HCT116 (cell line): ENCODE results near the gene SLC6A19. TPM values are rescaled to one million over a fixed set of nuclear protein-coding genes. Genes with fewer than 3 reads are reported as not detected.

Experiments
- ATAC-seq: fragments of 200-7000 bp; cut with Tn5 transposase; 2 replicates; pipeline ENCODE4 v1.9.1; 2020; ENCODE audit warnings: mild to moderate bottlenecking, moderate library complexity
- BruUV-seq: library from RNA; stranded (reverse); fragments of 400-500 nt; replicated peaks from 2 replicates; lab custom pipeline; 2021; lab: Mats Ljungman, UMichigan
- CTCF ChIA-PET: fragments of 300-600 bp; sonication (Branson Sonifier 250); formaldehyde crosslinking; loops from one replicate; lab custom pipeline; 2021; ENCODE audit warnings: antibody characterized with exemption; lab: Charles Lee
- POLR2A ChIA-PET: fragments of 300-600, 350-600 bp; sonication (Branson Sonifier 250); formaldehyde crosslinking; loops from one replicate; lab custom pipeline; 2021; ENCODE audit warnings: antibody characterized with exemption; lab: Charles Lee
- RAD21 ChIA-PET, 2 experiments: fragments of 300-600 bp; sonication (Branson Sonifier 250); formaldehyde crosslinking; loops; one replicate each; lab custom pipeline; 2023; ENCODE audit warnings: low total read pairs in 2 of 2; ENCODE audit not compliant: uncharacterized antibody in 2 of 2, unreplicated experiment in 2 of 2, low non-redundant PET in 1 of 2; lab: Charles Lee
- DNase-seq: peaks from one replicate; pipeline ENCODE4 v3.0.0-alpha.2; 2010; ENCODE audit warnings: low read depth, low spot score
- H2AFZ ChIP-seq: fragments of 200-600 bp; shearing (Covaris generic), sonication (generic); 2 replicates; pipeline ENCODE4 v1.6.1; 2017; ENCODE audit warnings: low read depth, mixed run types, mixed read lengths, antibody characterized with exemption, low read length; ENCODE audit not compliant: poor library complexity, severe bottlenecking
- H3K27ac ChIP-seq: 2 replicates; pipeline ENCODE4 v1.5.1; 2012; ENCODE audit warnings: low read depth, low read length
- H3K27me3 ChIP-seq: fragments of 200-600 bp; sonication (generic); 2 replicates; pipeline ENCODE4 v1.6.1; 2016; ENCODE audit warnings: mixed run types, low read length, mixed read lengths; ENCODE audit not compliant: insufficient read depth
- H3K36me3 ChIP-seq, 2 experiments: fragments of 200-500 bp in 1 of 2; fragments of 200-600 bp in 1 of 2; sonication (Bioruptor generic) in 1 of 2; sonication (generic) in 1 of 2; 2 replicates each; pipeline versions ENCODE4 v1.5.1 to v1.6.1; 2014 to 2016; ENCODE audit warnings: low read length in 2 of 2, inconsistent platforms in 1 of 2, mixed read lengths in 1 of 2, mixed run types in 1 of 2; ENCODE audit not compliant: insufficient read depth in 2 of 2, control insufficient read depth in 1 of 2
- H3K4me1 ChIP-seq, 2 experiments: fragments of 200-600 bp in 1 of 2; sonication (generic) in 1 of 2; 2 replicates each; pipeline versions ENCODE4 v1.5.1 to v1.6.1; 2012 to 2017; ENCODE audit warnings: low read length in 2 of 2, inconsistent platforms in 1 of 2, mild to moderate bottlenecking in 1 of 2, mixed read lengths in 1 of 2, mixed run types in 1 of 2, moderate library complexity in 1 of 2; ENCODE audit not compliant: insufficient read depth in 2 of 2, control insufficient read depth in 1 of 2
- H3K4me2 ChIP-seq: fragments of 200-600 bp; sonication (generic); 2 replicates; pipeline ENCODE4 v1.6.1; 2017; ENCODE audit warnings: mixed run types, low read length, mixed read lengths
- H3K4me3 ChIP-seq, 2 experiments: fragments of 200-600 bp in 1 of 2; sonication (generic) in 1 of 2; replicated peaks in 1 of 2; 2 replicates each; pipeline ENCODE4 v1.5.1; 2011 to 2016; ENCODE audit warnings: low read length in 2 of 2, control low read depth in 1 of 2, low read depth in 1 of 2, mild to moderate bottlenecking in 1 of 2, mixed read lengths in 1 of 2, mixed run types in 1 of 2
- H3K79me2 ChIP-seq: fragments of 200-600 bp; sonication (generic); 2 replicates; pipeline ENCODE4 v1.6.1; 2017; ENCODE audit warnings: mild to moderate bottlenecking, mixed run types, low read length, moderate library complexity, mixed read lengths; ENCODE audit not compliant: insufficient read depth
- H3K9ac ChIP-seq: fragments of 200-600 bp; sonication (generic); 2 replicates; pipeline ENCODE4 v1.6.1; 2016; ENCODE audit warnings: low read length, mixed read lengths
- H3K9me2 ChIP-seq: fragments of 200-600 bp; sonication (generic), shearing (Covaris generic); 2 replicates; pipeline ENCODE4 v1.6.1; 2017; ENCODE audit warnings: mixed run types, mild to moderate bottlenecking, moderate library complexity; ENCODE audit not compliant: insufficient read depth
- H3K9me3 ChIP-seq, 2 experiments: fragments of 200-500 bp in 1 of 2; fragments of 200-600 bp in 1 of 2; sonication (Bioruptor generic) in 1 of 2; sonication (generic) in 1 of 2; 2 replicates each; pipeline ENCODE4 v1.6.1; 2014 to 2017; ENCODE audit warnings: low read length in 2 of 2, mixed read lengths in 2 of 2, inconsistent platforms in 1 of 2, low read depth in 1 of 2, mild to moderate bottlenecking in 1 of 2, mixed run types in 1 of 2, moderate library complexity in 1 of 2; ENCODE audit not compliant: control insufficient read depth in 1 of 2, insufficient read depth in 1 of 2
- H4K20me1 ChIP-seq: fragments of 200-600 bp; sonication (generic), shearing (Covaris generic); 2 replicates; pipeline ENCODE4 v1.6.1; 2017; ENCODE audit warnings: mixed run types, mild to moderate bottlenecking, moderate library complexity; ENCODE audit not compliant: insufficient read depth
- ATF3 ChIP-seq: IDR thresholded peaks from 2 replicates; pipeline ENCODE4 v1.6.1; 2012
- CBX3 ChIP-seq: IDR thresholded peaks from 2 replicates; pipeline ENCODE4 v1.6.1; 2012; ENCODE audit warnings: low read depth
- CEBPB ChIP-seq: IDR thresholded peaks from 2 replicates; pipeline ENCODE4 v1.6.1; 2012; ENCODE audit warnings: low read depth
- EZH2 ChIP-seq: fragments of 200-600 bp; sonication (generic); IDR thresholded peaks from 2 replicates; pipeline ENCODE4 v1.6.1; 2017; ENCODE audit warnings: antibody characterized with exemption, mixed run types
- FOSL1 ChIP-seq: IDR thresholded peaks from 2 replicates; pipeline ENCODE4 v1.6.1; 2012; ENCODE audit warnings: low read depth
- POLR2A ChIP-seq: IDR thresholded peaks from 2 replicates; pipeline ENCODE4 v1.7.0; 2011; ENCODE audit warnings: borderline replicate concordance; ENCODE audit not compliant: insufficient read depth, insufficient read length; ENCODE audit errors: extremely low read depth
- POLR2AphosphoS5 ChIP-seq: IDR thresholded peaks from 2 replicates; pipeline ENCODE4 v1.6.1; 2011; ENCODE audit warnings: mild to moderate bottlenecking, low read depth, low read length, moderate library complexity
- RAD21 ChIP-seq: IDR thresholded peaks from 2 replicates; pipeline ENCODE4 v1.6.1; 2012; ENCODE audit warnings: low read depth, mild to moderate bottlenecking
- SP1 ChIP-seq: IDR thresholded peaks from 2 replicates; pipeline ENCODE4 v1.6.1; 2012; ENCODE audit warnings: low read depth
- SRF ChIP-seq: IDR thresholded peaks from 2 replicates; pipeline ENCODE4 v1.6.1; 2012; ENCODE audit warnings: low read depth
- TCF7L2 ChIP-seq: IDR thresholded peaks from 2 replicates; pipeline ENCODE4 v1.7.0; 2011; ENCODE audit warnings: borderline replicate concordance, inconsistent platforms; ENCODE audit not compliant: insufficient read depth, insufficient read length; ENCODE audit errors: extremely low read depth
- YY1 ChIP-seq: IDR thresholded peaks from 2 replicates; pipeline ENCODE4 v1.6.1; 2011; ENCODE audit warnings: low read length, low read depth, moderate library complexity, mild to moderate bottlenecking; ENCODE audit not compliant: insufficient replicate concordance; ENCODE audit errors: extremely low read depth
- ZBTB33 ChIP-seq: IDR thresholded peaks from 2 replicates; pipeline ENCODE4 v1.6.1; 2011; ENCODE audit warnings: mild to moderate bottlenecking, low read length, moderate library complexity; ENCODE audit not compliant: insufficient replicate concordance; ENCODE audit errors: extremely low read depth
- intact Hi-C: fragments of 100-400 bp; cut with micrococcal nuclease; formaldehyde crosslinking; loops from 2 replicates; pipeline ENCODE4 v1.10.0; 2022
- total RNA-seq: library from RNA; stranded (reverse); gene quantifications from one replicate; pipeline ENCODE4 v1.2.1, GENCODE V29; 2021; ENCODE audit not compliant: unreplicated experiment
- TF ChIP-seq, protein P1 (sequence below): IDR thresholded peaks from 2 replicates; pipeline ENCODE4 v1.6.1; 2012; ENCODE audit warnings: low read depth

SLC6A19 gene
- total RNA-seq, 1 experiment from 2014 or later = not detected

DNA sequence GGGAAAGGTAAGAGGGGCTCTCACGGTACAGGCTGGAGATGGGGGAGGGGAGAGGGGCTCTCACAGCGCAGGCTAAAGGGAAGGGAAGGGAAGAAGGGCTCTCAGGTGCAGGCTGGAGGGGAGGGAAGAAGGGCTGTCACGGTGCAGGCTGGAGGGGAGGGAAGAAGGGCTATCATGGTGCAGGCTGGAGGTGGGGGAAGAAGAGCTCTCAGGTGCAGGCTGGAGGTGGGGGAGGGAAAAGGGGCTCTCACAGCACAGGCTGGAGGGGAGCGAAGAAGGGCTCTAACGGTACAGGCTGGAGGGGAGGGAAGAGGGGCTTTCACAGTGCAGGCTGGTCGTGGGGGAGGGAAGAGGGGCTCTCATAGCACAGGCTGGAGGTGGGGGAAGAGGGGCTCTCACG lies 28.4 kb downstream of the SLC6A19 start:
- intact Hi-C loops = no loop called here
- Histone ChIP-seq H2AFZ (no peak overlapping the region), H3K9ac (no peak overlapping the region), H3K9me3 (no peaks in the 10 kb centered on the region), H3K36me3 (no peaks in the 10 kb centered on the region), H3K4me2 (no peak overlapping the region), H4K20me1 (no peaks in the 10 kb centered on the region), H3K27ac (no peak overlapping the region), H3K4me1 (peaks cover 0 to 3% of the 10 kb centered on the region in 2 experiments; a peak in 2 of 4 replicates), H3K27me3 (no peaks in the 10 kb centered on the region), H3K9me2 (no peaks in the 10 kb centered on the region), H3K79me2 (no peaks in the 10 kb centered on the region), H3K4me3 (no peak overlapping the region)
- BruUV-seq = no TSS peak
- ChIA-PET RAD21 (no interaction called here), POLR2A (no interaction called here), CTCF (no interaction called here)
- ATAC-seq (no peak), DNase-seq (no peak)
- TF ChIP-seq TCF7L2 (no peak), ZBTB33 (no peak), CEBPB (no peak), CBX3 (no peak), EZH2 (no peak)

- no TSS peak for BruUV-seq
- Histone ChIP-seq H3K27me3 (no peaks in the 10 kb centered on the region), H4K20me1 (no peaks in the 10 kb centered on the region), H3K79me2 (no peaks in the 10 kb centered on the region), H3K9ac (no peak overlapping the region), H3K27ac (no peak overlapping the region), H3K36me3 (no peaks in the 10 kb centered on the region), H3K9me2 (no peaks in the 10 kb centered on the region), H2AFZ (no peak overlapping the region), H3K4me1 (peaks cover 0 to 3% of the 10 kb centered on the region in 2 experiments; a peak in 2 of 4 replicates), H3K4me3 (no peak overlapping the region), H3K9me3 (peaks cover 3% of the 10 kb centered on the region in 2 experiments; a peak in 2 of 4 replicates), H3K4me2 (no peak overlapping the region)
- ChIA-PET RAD21 (no interaction called here), POLR2A (no interaction called here), CTCF (no interaction called here)
- intact Hi-C loops = no loop called here
- ATAC-seq = no peak
- TF ChIP-seq SRF = no peak
- TF ChIP-seq RAD21 = no peak
- TF ChIP-seq EZH2 = no peak
- TF ChIP-seq ATF3 = no peak
- TF ChIP-seq, protein P1, sequence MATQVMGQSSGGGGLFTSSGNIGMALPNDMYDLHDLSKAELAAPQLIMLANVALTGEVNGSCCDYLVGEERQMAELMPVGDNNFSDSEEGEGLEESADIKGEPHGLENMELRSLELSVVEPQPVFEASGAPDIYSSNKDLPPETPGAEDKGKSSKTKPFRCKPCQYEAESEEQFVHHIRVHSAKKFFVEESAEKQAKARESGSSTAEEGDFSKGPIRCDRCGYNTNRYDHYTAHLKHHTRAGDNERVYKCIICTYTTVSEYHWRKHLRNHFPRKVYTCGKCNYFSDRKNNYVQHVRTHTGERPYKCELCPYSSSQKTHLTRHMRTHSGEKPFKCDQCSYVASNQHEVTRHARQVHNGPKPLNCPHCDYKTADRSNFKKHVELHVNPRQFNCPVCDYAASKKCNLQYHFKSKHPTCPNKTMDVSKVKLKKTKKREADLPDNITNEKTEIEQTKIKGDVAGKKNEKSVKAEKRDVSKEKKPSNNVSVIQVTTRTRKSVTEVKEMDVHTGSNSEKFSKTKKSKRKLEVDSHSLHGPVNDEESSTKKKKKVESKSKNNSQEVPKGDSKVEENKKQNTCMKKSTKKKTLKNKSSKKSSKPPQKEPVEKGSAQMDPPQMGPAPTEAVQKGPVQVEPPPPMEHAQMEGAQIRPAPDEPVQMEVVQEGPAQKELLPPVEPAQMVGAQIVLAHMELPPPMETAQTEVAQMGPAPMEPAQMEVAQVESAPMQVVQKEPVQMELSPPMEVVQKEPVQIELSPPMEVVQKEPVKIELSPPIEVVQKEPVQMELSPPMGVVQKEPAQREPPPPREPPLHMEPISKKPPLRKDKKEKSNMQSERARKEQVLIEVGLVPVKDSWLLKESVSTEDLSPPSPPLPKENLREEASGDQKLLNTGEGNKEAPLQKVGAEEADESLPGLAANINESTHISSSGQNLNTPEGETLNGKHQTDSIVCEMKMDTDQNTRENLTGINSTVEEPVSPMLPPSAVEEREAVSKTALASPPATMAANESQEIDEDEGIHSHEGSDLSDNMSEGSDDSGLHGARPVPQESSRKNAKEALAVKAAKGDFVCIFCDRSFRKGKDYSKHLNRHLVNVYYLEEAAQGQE = no peak
- TF ChIP-seq CBX3 = no peak
- no peak for TF ChIP-seq POLR2A
- TF ChIP-seq POLR2AphosphoS5 = no peak
- TF ChIP-seq TCF7L2 = no peak
- TF ChIP-seq SP1 = no peak
- TF ChIP-seq FOSL1 = no peak
- TF ChIP-seq YY1 = no peak
- no peak for DNase-seq
These were observed 29.2 kb downstream of the SLC6A19 start for GRCh38 chr5:1230551-1230950.
